H9 (cell line): Measurements from ENCODE around the gene CHST8. TPM values are rescaled to one million over a fixed set of nuclear protein-coding genes. Genes with fewer than 3 reads are reported as not detected.

Experiments
- DNase-seq: peaks from one replicate; pipeline ENCODE4 v3.0.0-alpha.2; 2017
- H2AFZ ChIP-seq: one replicate; pipeline ENCODE4 v1.6.1; 2013; ENCODE audit warnings: mild to moderate bottlenecking, low read length, control low read depth, moderate library complexity
- H2AK5ac ChIP-seq: 2 replicates; pipeline ENCODE4 v1.6.1; 2013; ENCODE audit warnings: low read length, control low read depth, mixed read lengths; ENCODE audit not compliant: insufficient read length
- H2BK120ac ChIP-seq: one replicate; pipeline ENCODE4 v1.6.1; 2013; ENCODE audit warnings: low read depth, mild to moderate bottlenecking, low read length, control low read depth, inconsistent platforms; ENCODE audit not compliant: poor library complexity, severe bottlenecking
- H2BK12ac ChIP-seq: 2 replicates; pipeline ENCODE4 v1.6.1; 2013; ENCODE audit warnings: low read length, control low read depth, mixed read lengths, low read depth; ENCODE audit not compliant: insufficient read length
- H2BK15ac ChIP-seq: 2 replicates; pipeline ENCODE4 v1.6.1; 2013; ENCODE audit warnings: low read depth, low read length, control low read depth
- H2BK20ac ChIP-seq: one replicate; pipeline ENCODE4 v1.6.1; 2013; ENCODE audit warnings: low read depth, mild to moderate bottlenecking, low read length, control low read depth, inconsistent platforms; ENCODE audit not compliant: poor library complexity, severe bottlenecking
- H2BK5ac ChIP-seq: 2 replicates; pipeline ENCODE4 v1.6.1; 2013; ENCODE audit warnings: low read length, control low read depth, mixed read lengths; ENCODE audit not compliant: insufficient read length
- H3K14ac ChIP-seq: 2 replicates; pipeline ENCODE4 v1.6.1; 2013; ENCODE audit warnings: low read length, control low read depth; ENCODE audit not compliant: insufficient read depth
- H3K18ac ChIP-seq: 2 replicates; pipeline ENCODE4 v1.6.1; 2013; ENCODE audit warnings: low read depth, mild to moderate bottlenecking, mixed read lengths, low read length, control low read depth; ENCODE audit not compliant: insufficient read length
- H3K23ac ChIP-seq: 2 replicates; pipeline ENCODE4 v1.6.1; 2013; ENCODE audit warnings: low read length, control low read depth, mixed read lengths, low read depth; ENCODE audit not compliant: insufficient read length
- H3K23me2 ChIP-seq: 2 replicates; pipeline ENCODE4 v1.6.1; 2013; ENCODE audit warnings: low read depth, mild to moderate bottlenecking, mixed read lengths, low read length, control low read depth; ENCODE audit not compliant: insufficient read length, poor library complexity, severe bottlenecking
- H3K27ac ChIP-seq: 2 replicates; pipeline ENCODE4 v1.5.1; 2013; ENCODE audit warnings: low read length, control low read depth, mixed read lengths, low read depth; ENCODE audit not compliant: insufficient read length
- H3K27me3 ChIP-seq: 2 replicates; pipeline ENCODE4 v1.6.1; 2013; ENCODE audit warnings: low read length, control low read depth, inconsistent platforms; ENCODE audit not compliant: insufficient read depth
- H3K4ac ChIP-seq: 2 replicates; pipeline ENCODE4 v1.6.1; 2013; ENCODE audit warnings: low read depth, mild to moderate bottlenecking, control low read depth, inconsistent platforms, low read length, moderate library complexity
- H3K4me1 ChIP-seq: 2 replicates; pipeline ENCODE4 v1.6.1; 2013; ENCODE audit warnings: low read length, control low read depth, inconsistent platforms; ENCODE audit not compliant: insufficient read depth
- H3K4me2 ChIP-seq: 2 replicates; pipeline ENCODE4 v1.6.1; 2013; ENCODE audit warnings: low read length, control low read depth, mixed read lengths; ENCODE audit not compliant: insufficient read length, insufficient read depth
- H3K56ac ChIP-seq: 2 replicates; pipeline ENCODE4 v1.6.1; 2013; ENCODE audit warnings: low read depth, mild to moderate bottlenecking, mixed read lengths, low read length, control low read depth; ENCODE audit not compliant: insufficient read length
- H3K79me1 ChIP-seq: 2 replicates; pipeline ENCODE4 v1.6.1; 2013; ENCODE audit warnings: low read depth, mild to moderate bottlenecking, moderate library complexity, low read length, control low read depth, inconsistent platforms; ENCODE audit not compliant: insufficient read depth, poor library complexity, severe bottlenecking
- H3K79me2 ChIP-seq: 2 replicates; pipeline ENCODE4 v1.6.1; 2013; ENCODE audit warnings: low read length, control low read depth, inconsistent platforms; ENCODE audit not compliant: insufficient read depth
- H3K9ac ChIP-seq: 2 replicates; pipeline ENCODE4 v1.6.1; 2013; ENCODE audit warnings: low read length, control low read depth, mixed read lengths; ENCODE audit not compliant: insufficient read length; ENCODE audit errors: extremely low read depth
- H3K9me3 ChIP-seq: one replicate; pipeline ENCODE4 v1.6.1; 2013; ENCODE audit warnings: low read depth, low read length, inconsistent platforms; ENCODE audit not compliant: control insufficient read depth
- H3T11ph ChIP-seq: one replicate; pipeline ENCODE4 v1.6.1; 2013; ENCODE audit warnings: mild to moderate bottlenecking, low read length, control low read depth, inconsistent platforms
- H4K20me1 ChIP-seq: one replicate; pipeline ENCODE4 v1.6.1; 2013; ENCODE audit not compliant: control insufficient read depth, insufficient read length, insufficient read depth
- H4K5ac ChIP-seq: 2 replicates; pipeline ENCODE4 v1.6.1; 2013; ENCODE audit warnings: low read depth, mild to moderate bottlenecking, mixed read lengths, low read length, control low read depth; ENCODE audit not compliant: insufficient read length
- H4K8ac ChIP-seq: replicated peaks from 2 replicates; pipeline ENCODE4 v1.6.1; 2013; ENCODE audit warnings: low read length, control low read depth, mixed read lengths, low read depth; ENCODE audit not compliant: insufficient read length
- H4K91ac ChIP-seq: 2 replicates; pipeline ENCODE4 v1.6.1; 2013; ENCODE audit warnings: low read depth, mild to moderate bottlenecking, moderate library complexity, mixed read lengths, low read length, control low read depth; ENCODE audit not compliant: insufficient read length
- H3K27ac Mint-ChIP-seq, 3 experiments: 2 replicates in 2 of 3; 3 replicates in 1 of 3; pipeline ENCODE4 v1.8.0; 2020 to 2021; ENCODE audit warnings: mixed read lengths in 3 of 3, mild to moderate bottlenecking in 1 of 3, moderate library complexity in 1 of 3
- H3K27me3 Mint-ChIP-seq: 2 replicates; pipeline ENCODE4 v1.8.0; 2021; ENCODE audit warnings: low read depth, mild to moderate bottlenecking, moderate library complexity, mixed read lengths
- H3K36me3 Mint-ChIP-seq, 3 experiments: 2 replicates in 2 of 3; 3 replicates in 1 of 3; pipeline ENCODE4 v1.8.0; 2020 to 2021; ENCODE audit warnings: low read depth in 3 of 3, mixed read lengths in 3 of 3; ENCODE audit not compliant: insufficient read depth in 1 of 3
- H3K4me1 Mint-ChIP-seq, 2 experiments: 2 replicates each; pipeline ENCODE4 v1.8.0; 2020; ENCODE audit warnings: mixed read lengths in 2 of 2
- H3K4me3 Mint-ChIP-seq, 2 experiments: 2 replicates in 1 of 2; 3 replicates in 1 of 2; pipeline ENCODE4 v1.8.0; 2020 to 2021; ENCODE audit warnings: mild to moderate bottlenecking in 2 of 2, mixed read lengths in 2 of 2, moderate library complexity in 1 of 2
- H3K9me3 Mint-ChIP-seq, 2 experiments: 2 replicates in 1 of 2; 3 replicates in 1 of 2; pipeline ENCODE4 v1.8.0; 2020; ENCODE audit warnings: mild to moderate bottlenecking in 2 of 2, mixed read lengths in 2 of 2, moderate library complexity in 1 of 2
- WGBS: extraction: QIAGEN DNeasy Blood & Tissue Kit; methylation state at CpG from one replicate; pipeline ENCODE4 v1.1.7; 2013; ENCODE audit warnings: missing lambda C conversion rate, low lambda C conversion rate, mixed read lengths; ENCODE audit not compliant: insufficient read length; ENCODE audit errors: extremely low coverage; 5-methylcytosine and 5-hydroxymethylcytosine counted together
- total RNA-seq: library from RNA; stranded (reverse); gene quantifications from 2 replicates; pipeline ENCODE4 v1.2.1, GENCODE V29; 2021
- TF ChIP-seq, protein P1 (sequence below): fragments of 200-600 bp; sonication (generic); conservative IDR thresholded peaks from 3 replicates; pipeline ENCODE4 v1.8.0; 2021; ENCODE audit warnings: antibody characterized with exemption, mild to moderate bottlenecking

The CHST8 gene
- total RNA-seq, 1 experiment from 2014 or later, result 5.1 TPM

DNA sequence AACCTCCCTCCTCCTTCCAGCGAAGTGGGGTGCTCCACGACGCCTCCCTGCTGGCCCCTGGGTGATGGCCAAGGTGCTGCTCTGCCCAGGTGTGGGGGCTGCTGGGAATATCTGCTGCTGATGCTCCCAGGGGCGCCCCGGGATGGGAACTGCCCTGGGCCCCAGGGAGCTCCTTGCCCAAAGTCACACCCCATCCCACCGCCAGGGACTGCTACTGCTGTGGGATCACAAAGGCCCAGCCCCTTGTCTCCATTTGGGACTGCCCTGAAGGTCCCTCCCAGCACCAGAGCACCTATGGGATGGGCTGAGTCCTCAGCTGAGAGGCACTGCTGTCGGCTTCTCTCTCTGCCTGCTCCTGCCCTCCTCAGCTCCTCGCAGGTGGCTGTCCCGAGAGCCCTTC, 19.0 kb downstream of the CHST8 start:
- H3K27ac Mint-ChIP-seq, result no peak overlapping the region
- peaks cover 38 to 41% of the 10 kb centered on the region in 2 experiments for H3K4me1 Mint-ChIP-seq
- no peak overlapping the region for H2AFZ ChIP-seq
- no peak overlapping the region for H2BK12ac ChIP-seq
- peak overlapping the region; percentile 1; the same call in 1 of the 2 replicates for H3K14ac ChIP-seq
- DNase-seq, result peak; percentile 58
- no peak overlapping the region for H2BK5ac ChIP-seq
- H3K23ac ChIP-seq, result no peak overlapping the region
- no peak overlapping the region for H4K91ac ChIP-seq
- no peak overlapping the region for H3K18ac ChIP-seq
- peaks cover 3% of the 10 kb centered on the region for H3K23me2 ChIP-seq
- H2BK15ac ChIP-seq, result no peak overlapping the region
- H3K4me2 ChIP-seq, result no peak overlapping the region
- no peaks in the 10 kb centered on the region for H4K20me1 ChIP-seq
- no peak overlapping the region for H3K4ac ChIP-seq
- H3K79me1 ChIP-seq, result no peaks in the 10 kb centered on the region
- H3K79me2 ChIP-seq, result no peaks in the 10 kb centered on the region; the same call in 1 of the 2 replicates
- no peak overlapping the region for H2AK5ac ChIP-seq
- no peak overlapping the region for H3T11ph ChIP-seq
- no peak overlapping the region for H4K8ac ChIP-seq
- H3K4me3 Mint-ChIP-seq, result no peak overlapping the region; a peak in 1 of 5 replicates
- no peaks in the 10 kb centered on the region for H3K9me3 Mint-ChIP-seq
- H3K9me3 ChIP-seq, result no peaks in the 10 kb centered on the region
- no peak overlapping the region for H3K27ac ChIP-seq
- peaks cover 20% of the 10 kb centered on the region for H3K4me1 ChIP-seq
- no peaks in the 10 kb centered on the region for H3K27me3 ChIP-seq
- H3K56ac ChIP-seq, result no peak overlapping the region
- no peak overlapping the region for H4K5ac ChIP-seq
- no peaks in the 10 kb centered on the region; a peak in 1 of 7 replicates for H3K36me3 Mint-ChIP-seq
- H3K27me3 Mint-ChIP-seq, result peaks cover 4% of the 10 kb centered on the region
- TF ChIP-seq, protein P1, sequence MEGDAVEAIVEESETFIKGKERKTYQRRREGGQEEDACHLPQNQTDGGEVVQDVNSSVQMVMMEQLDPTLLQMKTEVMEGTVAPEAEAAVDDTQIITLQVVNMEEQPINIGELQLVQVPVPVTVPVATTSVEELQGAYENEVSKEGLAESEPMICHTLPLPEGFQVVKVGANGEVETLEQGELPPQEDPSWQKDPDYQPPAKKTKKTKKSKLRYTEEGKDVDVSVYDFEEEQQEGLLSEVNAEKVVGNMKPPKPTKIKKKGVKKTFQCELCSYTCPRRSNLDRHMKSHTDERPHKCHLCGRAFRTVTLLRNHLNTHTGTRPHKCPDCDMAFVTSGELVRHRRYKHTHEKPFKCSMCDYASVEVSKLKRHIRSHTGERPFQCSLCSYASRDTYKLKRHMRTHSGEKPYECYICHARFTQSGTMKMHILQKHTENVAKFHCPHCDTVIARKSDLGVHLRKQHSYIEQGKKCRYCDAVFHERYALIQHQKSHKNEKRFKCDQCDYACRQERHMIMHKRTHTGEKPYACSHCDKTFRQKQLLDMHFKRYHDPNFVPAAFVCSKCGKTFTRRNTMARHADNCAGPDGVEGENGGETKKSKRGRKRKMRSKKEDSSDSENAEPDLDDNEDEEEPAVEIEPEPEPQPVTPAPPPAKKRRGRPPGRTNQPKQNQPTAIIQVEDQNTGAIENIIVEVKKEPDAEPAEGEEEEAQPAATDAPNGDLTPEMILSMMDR, result no peak; the same call in 2 of the 3 replicates
- H3K9ac ChIP-seq, result no peak overlapping the region
- WGBS, result no CpG with 5 or more reads among the region's 9 CpGs
- no peak overlapping the region for H2BK120ac ChIP-seq
- no peak overlapping the region for H2BK20ac ChIP-seq
